SH-SY5Y (cell line): ENCODE results near the gene HEPACAM.

ENCODE experiments used
- GATA2 ChIP-seq: IDR thresholded peaks from 2 replicates; pipeline ENCODE4 v1.6.1; 2011; ENCODE audit warnings: mild to moderate bottlenecking, low read depth, low read length
- GATA3 ChIP-seq: IDR thresholded peaks from 2 replicates; pipeline ENCODE4 v1.6.1; 2011; ENCODE audit warnings: low read depth, mild to moderate bottlenecking, low read length, moderate library complexity

DNA sequence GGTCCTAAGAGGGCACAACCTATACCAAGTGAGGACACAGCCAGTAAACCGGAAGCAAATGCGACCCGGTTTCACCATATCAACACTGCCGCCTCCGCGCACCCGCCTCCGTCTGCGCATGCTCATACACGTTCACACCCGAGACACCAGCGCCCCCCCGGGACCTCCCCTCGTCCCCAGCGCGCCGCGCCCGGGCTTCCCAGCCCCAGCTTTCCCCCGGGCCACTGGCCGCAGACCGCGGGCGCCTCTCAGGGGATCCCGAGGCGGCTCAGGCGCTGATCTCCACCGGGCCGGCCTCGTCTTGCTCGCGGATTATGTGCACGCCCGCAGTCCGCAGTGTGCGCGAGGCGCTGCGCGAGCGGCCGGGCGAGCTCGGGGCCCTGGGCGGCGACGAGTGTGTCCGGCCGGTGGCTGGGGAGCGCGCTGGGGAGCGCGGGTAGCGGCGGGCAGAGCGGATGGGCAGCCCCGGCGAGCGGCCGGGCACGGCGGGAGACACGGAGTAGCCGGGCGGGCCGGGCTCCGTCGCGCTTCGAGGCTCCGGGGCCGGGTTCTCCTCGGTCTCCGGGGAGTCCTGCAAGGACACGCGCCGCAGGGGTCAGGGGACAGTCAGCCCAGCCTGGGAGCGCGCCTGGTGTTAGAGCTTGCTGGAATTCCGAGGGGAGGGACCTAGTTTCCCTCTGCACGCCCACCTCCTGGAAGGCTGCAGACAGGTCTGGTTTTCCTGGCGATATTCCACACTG is 14.8 kb downstream of the HEPACAM start:
- TF ChIP-seq GATA3: no peak
- TF ChIP-seq GATA2: no peak
